H9 (cell line): Measurements from ENCODE around the gene LAMP1. TPM values are rescaled to one million over a fixed set of nuclear protein-coding genes. Genes with fewer than 3 reads are reported as not detected.

Experiments
- DNase-seq: peaks from one replicate; pipeline ENCODE4 v3.0.0-alpha.2; 2017
- H2AFZ ChIP-seq: one replicate; pipeline ENCODE4 v1.6.1; 2013; ENCODE audit warnings: mild to moderate bottlenecking, low read length, control low read depth, moderate library complexity
- H2AK5ac ChIP-seq: 2 replicates; pipeline ENCODE4 v1.6.1; 2013; ENCODE audit warnings: low read length, control low read depth, mixed read lengths; ENCODE audit not compliant: insufficient read length
- H2BK120ac ChIP-seq: one replicate; pipeline ENCODE4 v1.6.1; 2013; ENCODE audit warnings: low read depth, mild to moderate bottlenecking, low read length, control low read depth, inconsistent platforms; ENCODE audit not compliant: poor library complexity, severe bottlenecking
- H2BK12ac ChIP-seq: 2 replicates; pipeline ENCODE4 v1.6.1; 2013; ENCODE audit warnings: low read length, control low read depth, mixed read lengths, low read depth; ENCODE audit not compliant: insufficient read length
- H2BK15ac ChIP-seq: 2 replicates; pipeline ENCODE4 v1.6.1; 2013; ENCODE audit warnings: low read depth, low read length, control low read depth
- H2BK20ac ChIP-seq: one replicate; pipeline ENCODE4 v1.6.1; 2013; ENCODE audit warnings: low read depth, mild to moderate bottlenecking, low read length, control low read depth, inconsistent platforms; ENCODE audit not compliant: poor library complexity, severe bottlenecking
- H2BK5ac ChIP-seq: 2 replicates; pipeline ENCODE4 v1.6.1; 2013; ENCODE audit warnings: low read length, control low read depth, mixed read lengths; ENCODE audit not compliant: insufficient read length
- H3K14ac ChIP-seq: 2 replicates; pipeline ENCODE4 v1.6.1; 2013; ENCODE audit warnings: low read length, control low read depth; ENCODE audit not compliant: insufficient read depth
- H3K18ac ChIP-seq: 2 replicates; pipeline ENCODE4 v1.6.1; 2013; ENCODE audit warnings: low read depth, mild to moderate bottlenecking, mixed read lengths, low read length, control low read depth; ENCODE audit not compliant: insufficient read length
- H3K23ac ChIP-seq: 2 replicates; pipeline ENCODE4 v1.6.1; 2013; ENCODE audit warnings: low read length, control low read depth, mixed read lengths, low read depth; ENCODE audit not compliant: insufficient read length
- H3K23me2 ChIP-seq: 2 replicates; pipeline ENCODE4 v1.6.1; 2013; ENCODE audit warnings: low read depth, mild to moderate bottlenecking, mixed read lengths, low read length, control low read depth; ENCODE audit not compliant: insufficient read length, poor library complexity, severe bottlenecking
- H3K27ac ChIP-seq: 2 replicates; pipeline ENCODE4 v1.5.1; 2013; ENCODE audit warnings: low read length, control low read depth, mixed read lengths, low read depth; ENCODE audit not compliant: insufficient read length
- H3K27me3 ChIP-seq: 2 replicates; pipeline ENCODE4 v1.6.1; 2013; ENCODE audit warnings: low read length, control low read depth, inconsistent platforms; ENCODE audit not compliant: insufficient read depth
- H3K4ac ChIP-seq: 2 replicates; pipeline ENCODE4 v1.6.1; 2013; ENCODE audit warnings: low read depth, mild to moderate bottlenecking, control low read depth, inconsistent platforms, low read length, moderate library complexity
- H3K4me1 ChIP-seq: 2 replicates; pipeline ENCODE4 v1.6.1; 2013; ENCODE audit warnings: low read length, control low read depth, inconsistent platforms; ENCODE audit not compliant: insufficient read depth
- H3K4me2 ChIP-seq: 2 replicates; pipeline ENCODE4 v1.6.1; 2013; ENCODE audit warnings: low read length, control low read depth, mixed read lengths; ENCODE audit not compliant: insufficient read length, insufficient read depth
- H3K56ac ChIP-seq: 2 replicates; pipeline ENCODE4 v1.6.1; 2013; ENCODE audit warnings: low read depth, mild to moderate bottlenecking, mixed read lengths, low read length, control low read depth; ENCODE audit not compliant: insufficient read length
- H3K79me1 ChIP-seq: 2 replicates; pipeline ENCODE4 v1.6.1; 2013; ENCODE audit warnings: low read depth, mild to moderate bottlenecking, moderate library complexity, low read length, control low read depth, inconsistent platforms; ENCODE audit not compliant: insufficient read depth, poor library complexity, severe bottlenecking
- H3K79me2 ChIP-seq: 2 replicates; pipeline ENCODE4 v1.6.1; 2013; ENCODE audit warnings: low read length, control low read depth, inconsistent platforms; ENCODE audit not compliant: insufficient read depth
- H3K9ac ChIP-seq: 2 replicates; pipeline ENCODE4 v1.6.1; 2013; ENCODE audit warnings: low read length, control low read depth, mixed read lengths; ENCODE audit not compliant: insufficient read length; ENCODE audit errors: extremely low read depth
- H3K9me3 ChIP-seq: one replicate; pipeline ENCODE4 v1.6.1; 2013; ENCODE audit warnings: low read depth, low read length, inconsistent platforms; ENCODE audit not compliant: control insufficient read depth
- H3T11ph ChIP-seq: one replicate; pipeline ENCODE4 v1.6.1; 2013; ENCODE audit warnings: mild to moderate bottlenecking, low read length, control low read depth, inconsistent platforms
- H4K20me1 ChIP-seq: one replicate; pipeline ENCODE4 v1.6.1; 2013; ENCODE audit not compliant: control insufficient read depth, insufficient read length, insufficient read depth
- H4K5ac ChIP-seq: 2 replicates; pipeline ENCODE4 v1.6.1; 2013; ENCODE audit warnings: low read depth, mild to moderate bottlenecking, mixed read lengths, low read length, control low read depth; ENCODE audit not compliant: insufficient read length
- H4K8ac ChIP-seq: replicated peaks from 2 replicates; pipeline ENCODE4 v1.6.1; 2013; ENCODE audit warnings: low read length, control low read depth, mixed read lengths, low read depth; ENCODE audit not compliant: insufficient read length
- H4K91ac ChIP-seq: 2 replicates; pipeline ENCODE4 v1.6.1; 2013; ENCODE audit warnings: low read depth, mild to moderate bottlenecking, moderate library complexity, mixed read lengths, low read length, control low read depth; ENCODE audit not compliant: insufficient read length
- H3K27ac Mint-ChIP-seq, 3 experiments: 2 replicates in 2 of 3; 3 replicates in 1 of 3; pipeline ENCODE4 v1.8.0; 2020 to 2021; ENCODE audit warnings: mixed read lengths in 3 of 3, mild to moderate bottlenecking in 1 of 3, moderate library complexity in 1 of 3
- H3K27me3 Mint-ChIP-seq: 2 replicates; pipeline ENCODE4 v1.8.0; 2021; ENCODE audit warnings: low read depth, mild to moderate bottlenecking, moderate library complexity, mixed read lengths
- H3K36me3 Mint-ChIP-seq, 3 experiments: 2 replicates in 2 of 3; 3 replicates in 1 of 3; pipeline ENCODE4 v1.8.0; 2020 to 2021; ENCODE audit warnings: low read depth in 3 of 3, mixed read lengths in 3 of 3; ENCODE audit not compliant: insufficient read depth in 1 of 3
- H3K4me1 Mint-ChIP-seq, 2 experiments: 2 replicates each; pipeline ENCODE4 v1.8.0; 2020; ENCODE audit warnings: mixed read lengths in 2 of 2
- H3K4me3 Mint-ChIP-seq, 2 experiments: 2 replicates in 1 of 2; 3 replicates in 1 of 2; pipeline ENCODE4 v1.8.0; 2020 to 2021; ENCODE audit warnings: mild to moderate bottlenecking in 2 of 2, mixed read lengths in 2 of 2, moderate library complexity in 1 of 2
- H3K9me3 Mint-ChIP-seq, 2 experiments: 2 replicates in 1 of 2; 3 replicates in 1 of 2; pipeline ENCODE4 v1.8.0; 2020; ENCODE audit warnings: mild to moderate bottlenecking in 2 of 2, mixed read lengths in 2 of 2, moderate library complexity in 1 of 2
- CTCF ChIP-seq: fragments of 200-600 bp; sonication (generic); conservative IDR thresholded peaks from 3 replicates; pipeline ENCODE4 v1.8.0; 2021; ENCODE audit warnings: antibody characterized with exemption, mild to moderate bottlenecking
- WGBS: extraction: QIAGEN DNeasy Blood & Tissue Kit; methylation state at CpG from one replicate; pipeline ENCODE4 v1.1.7; 2013; ENCODE audit warnings: missing lambda C conversion rate, low lambda C conversion rate, mixed read lengths; ENCODE audit not compliant: insufficient read length; ENCODE audit errors: extremely low coverage; 5-methylcytosine and 5-hydroxymethylcytosine counted together
- total RNA-seq: library from RNA; stranded (reverse); gene quantifications from 2 replicates; pipeline ENCODE4 v1.2.1, GENCODE V29; 2021

The LAMP1 gene
- total RNA-seq, 1 experiment from 2014 or later: 131 TPM

DNA sequence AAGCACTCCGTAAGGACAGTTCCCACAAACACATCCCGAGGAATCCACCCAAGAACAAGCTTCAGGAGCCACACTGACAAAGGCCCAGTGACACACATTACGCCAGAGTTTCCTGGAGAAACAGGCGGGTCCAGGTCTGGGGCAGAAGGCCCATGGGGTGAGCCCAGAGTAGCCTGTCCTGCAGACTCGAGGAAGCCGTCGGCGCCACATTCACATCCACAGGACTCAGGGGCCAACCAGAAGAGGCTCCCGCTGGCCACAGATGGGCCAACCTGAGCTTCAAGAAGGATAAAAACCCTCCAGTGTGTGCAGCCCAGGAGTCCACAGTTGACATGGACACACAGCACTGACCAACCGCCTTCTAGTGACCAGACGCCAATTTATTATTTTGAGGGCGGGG, 35.6 kb downstream of the LAMP1 start:
- no peak overlapping the region for H3T11ph ChIP-seq
- H3K79me1 ChIP-seq: no peaks in the 10 kb centered on the region
- no peak overlapping the region for H3K18ac ChIP-seq
- H2BK12ac ChIP-seq: no peak overlapping the region
- Mint-ChIP-seq H3K27me3 (no peaks in the 10 kb centered on the region; the same call in 1 of the 2 replicates), H3K4me1 (peaks cover 2 to 6% of the 10 kb centered on the region in 2 experiments; a peak in 3 of 4 replicates), H3K9me3 (no peaks in the 10 kb centered on the region), H3K27ac (peak overlapping the region; percentile 59 to 92 (median 71)), H3K36me3 (peaks cover 24 to 48% (median 38%) of the 10 kb centered on the region in 3 experiments; a peak in 6 of 7 replicates), H3K4me3 (peak overlapping the region in 1 of 2 experiments; percentile 46; a peak in 1 of 5 replicates)
- no peak overlapping the region for H3K4ac ChIP-seq
- H3K56ac ChIP-seq: no peak overlapping the region
- no peaks in the 10 kb centered on the region for H3K23me2 ChIP-seq
- no peak overlapping the region for H2AFZ ChIP-seq
- H3K9me3 ChIP-seq: no peaks in the 10 kb centered on the region
- no peak overlapping the region for H3K23ac ChIP-seq
- no peaks in the 10 kb centered on the region; the same call in 1 of the 2 replicates for H3K4me1 ChIP-seq
- no CpG with 5 or more reads among the region's 12 CpGs for WGBS
- H4K91ac ChIP-seq: no peak overlapping the region
- H3K27ac ChIP-seq: no peak overlapping the region
- no peak overlapping the region for H3K14ac ChIP-seq
- no peak for TF ChIP-seq CTCF
- H4K20me1 ChIP-seq: no peaks in the 10 kb centered on the region
- H3K27me3 ChIP-seq: no peaks in the 10 kb centered on the region
- H3K4me2 ChIP-seq: no peak overlapping the region
- no peak overlapping the region for H4K8ac ChIP-seq
- DNase-seq: no peak
- no peak overlapping the region for H2AK5ac ChIP-seq
- H2BK15ac ChIP-seq: no peak overlapping the region
- no peak overlapping the region for H3K9ac ChIP-seq
- no peak overlapping the region for H2BK20ac ChIP-seq
- H2BK120ac ChIP-seq: no peak overlapping the region
- H3K79me2 ChIP-seq: no peaks in the 10 kb centered on the region
- no peak overlapping the region for H2BK5ac ChIP-seq
- H4K5ac ChIP-seq: no peak overlapping the region
